ENCODE measurements around the gene HRH3.

The HRH3 gene

DNA sequence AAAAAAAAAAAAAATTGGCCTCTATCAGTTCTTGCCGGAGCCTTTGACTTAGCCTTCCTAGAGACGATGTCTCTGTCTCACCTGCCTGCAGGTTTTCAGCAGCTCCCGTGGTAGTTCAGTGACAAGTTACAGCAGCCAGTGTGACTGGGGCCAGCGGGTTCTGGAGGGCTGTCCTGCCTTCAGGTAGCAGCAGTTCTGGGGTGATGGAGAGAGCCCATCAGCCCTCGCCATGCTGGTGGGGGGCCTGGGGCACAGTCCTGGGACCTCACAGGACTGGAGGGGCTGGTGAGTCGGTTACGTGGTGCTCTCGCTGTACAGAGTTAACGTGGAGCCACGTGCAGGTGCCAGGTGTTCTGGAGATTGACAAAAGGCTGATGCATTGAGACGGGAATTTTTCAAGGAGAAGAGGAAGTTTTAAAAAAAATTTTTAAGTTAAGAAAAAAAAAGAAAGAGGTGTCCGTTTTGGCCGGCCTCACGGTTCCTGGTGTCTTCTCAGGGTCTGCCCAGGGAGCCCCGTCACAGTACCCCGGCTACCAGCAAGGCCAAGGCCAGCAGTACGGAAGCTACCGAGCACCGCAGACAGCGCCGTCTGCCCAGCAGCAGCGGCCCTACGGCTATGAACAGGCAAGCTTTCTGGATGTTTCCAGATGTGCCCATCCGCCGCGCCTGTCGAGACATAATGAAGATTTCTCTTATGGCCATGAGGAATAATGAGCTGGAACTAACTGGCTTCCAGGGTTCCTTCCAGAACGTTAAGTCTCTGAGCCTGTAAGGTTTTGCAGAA is 45.9 kb downstream of the HRH3 start:
- DNase-seq, result no peak

DNA sequence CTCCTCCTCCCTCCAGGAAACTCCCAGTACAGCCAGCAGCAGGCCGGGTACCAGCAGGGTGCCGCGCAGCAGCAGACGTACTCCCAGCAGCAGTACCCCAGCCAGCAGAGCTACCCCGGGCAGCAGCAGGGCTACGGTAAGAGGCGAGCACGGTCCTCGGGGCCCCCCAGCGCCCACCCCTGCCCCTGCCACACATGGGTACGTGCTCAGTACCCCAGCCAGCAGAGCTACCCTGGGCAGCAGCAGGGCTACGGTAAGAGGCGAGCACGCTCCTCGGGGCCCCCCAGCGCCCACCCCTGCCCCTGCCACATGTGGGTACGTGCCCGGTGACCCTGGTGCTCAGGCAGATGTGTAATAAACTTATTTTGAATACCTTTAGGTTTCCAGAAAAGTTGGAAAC is 47.4 kb downstream of the HRH3 start:
- DNase-seq, result no peak

DNA sequence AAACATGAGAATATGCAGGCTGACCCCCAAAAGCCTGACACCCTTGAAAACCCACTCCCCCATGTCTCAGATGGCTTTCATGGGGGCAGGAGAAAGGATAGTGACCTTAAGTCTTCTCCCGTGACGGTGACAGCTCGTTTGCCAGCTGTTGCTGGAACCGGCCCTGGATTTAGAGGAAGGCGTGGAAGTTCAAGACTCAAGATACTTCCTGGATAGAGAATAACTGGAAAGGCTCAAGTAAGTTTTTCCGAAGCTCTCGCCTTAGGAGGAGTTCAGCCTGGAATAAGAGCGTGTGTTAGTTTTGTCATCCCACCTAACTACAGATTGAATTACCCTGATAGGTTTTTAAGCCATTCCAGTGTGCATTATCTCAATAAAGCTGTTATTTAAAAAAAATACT is 48.8 kb downstream of the HRH3 start:
- DNase-seq, result no peak

DNA sequence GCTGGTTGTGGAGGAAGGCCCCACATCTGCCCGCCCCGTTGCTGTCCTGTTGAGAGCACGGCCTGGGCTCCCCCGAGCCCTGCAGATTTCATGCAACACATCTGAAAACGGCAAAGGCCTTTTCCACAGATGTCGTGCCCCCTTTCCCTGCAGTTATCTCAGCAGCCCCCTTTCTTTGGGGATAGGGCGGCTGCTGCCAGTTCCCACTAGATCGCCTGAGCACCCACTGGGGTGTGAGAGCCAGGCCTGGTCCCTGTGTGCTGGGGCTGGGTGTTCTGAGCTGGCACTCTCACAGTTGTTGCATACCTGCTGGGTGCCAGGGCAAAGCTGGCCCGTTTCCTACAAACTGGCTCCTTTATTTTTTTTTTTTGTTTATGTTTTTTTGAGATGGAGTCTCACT is 49.5 kb downstream of the HRH3 start:
- no peak for DNase-seq

DNA sequence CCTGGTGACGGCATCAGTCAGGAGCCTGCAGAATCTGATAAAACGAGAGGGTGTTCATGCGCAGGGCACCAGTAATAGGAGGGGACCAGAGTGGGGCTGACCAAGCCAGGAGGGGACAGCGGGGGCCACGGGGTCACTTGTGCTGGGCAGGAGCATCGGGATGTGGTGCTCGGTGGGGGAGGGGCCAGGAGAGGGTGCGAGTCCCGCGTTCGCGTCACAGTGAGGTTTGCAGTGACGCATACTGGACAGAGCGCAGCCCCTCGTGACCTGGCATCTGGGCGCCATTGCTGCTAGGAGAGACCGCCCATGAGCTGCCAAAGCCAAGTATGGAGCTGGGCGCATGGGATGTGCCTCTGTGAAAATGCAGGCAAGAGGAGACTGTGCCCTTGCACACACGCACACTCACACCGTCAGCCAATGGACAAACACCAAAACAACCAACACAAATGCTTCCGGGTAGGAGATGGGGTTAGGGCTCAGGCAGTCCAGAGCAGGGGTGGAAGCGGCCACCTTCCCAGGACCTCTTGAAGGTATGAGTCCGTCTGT is 51.1 kb downstream of the HRH3 start:
- no peak for DNase-seq

DNA sequence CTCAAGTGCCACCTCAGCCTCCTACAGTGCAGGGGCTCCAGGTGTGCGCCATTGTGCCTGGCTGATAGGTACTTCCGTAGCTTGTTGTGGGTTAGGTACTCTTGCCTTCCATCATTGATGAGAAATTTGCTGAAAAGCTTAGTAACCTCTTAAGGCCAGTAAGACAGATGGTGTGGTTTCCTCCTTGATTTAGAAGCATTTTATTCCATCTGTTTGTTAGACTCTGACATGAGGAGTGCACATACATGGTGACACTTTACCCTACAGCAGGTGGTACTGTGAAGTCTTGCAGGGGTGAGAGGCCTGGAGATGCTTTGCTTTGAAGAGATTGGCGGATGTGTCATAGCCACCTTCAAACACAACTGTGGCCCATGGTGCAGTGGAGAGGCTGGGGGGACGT is 52.0 kb downstream of the HRH3 start:
- DNase-seq, result no peak

DNA sequence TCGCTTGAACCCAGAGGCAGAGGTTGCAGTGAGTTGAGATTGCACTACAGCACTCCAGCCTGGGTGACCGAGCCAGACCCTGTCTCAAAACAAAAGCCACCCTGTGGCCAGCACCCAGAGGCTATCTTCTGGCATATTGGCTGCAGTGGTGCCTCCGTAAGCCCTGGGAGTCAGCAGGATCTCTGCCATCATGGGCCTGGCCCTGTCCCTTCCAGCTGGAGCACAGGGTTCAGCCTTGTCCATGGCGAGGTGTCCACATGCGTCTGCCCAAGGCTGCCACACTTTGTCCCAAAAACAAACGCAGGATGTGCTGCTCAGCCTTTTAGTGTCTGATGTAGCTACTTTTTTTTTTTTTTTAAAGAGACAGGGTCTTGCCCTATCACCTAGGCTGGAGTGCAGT is 52.6 kb downstream of the HRH3 start:
- no peak for DNase-seq

DNA sequence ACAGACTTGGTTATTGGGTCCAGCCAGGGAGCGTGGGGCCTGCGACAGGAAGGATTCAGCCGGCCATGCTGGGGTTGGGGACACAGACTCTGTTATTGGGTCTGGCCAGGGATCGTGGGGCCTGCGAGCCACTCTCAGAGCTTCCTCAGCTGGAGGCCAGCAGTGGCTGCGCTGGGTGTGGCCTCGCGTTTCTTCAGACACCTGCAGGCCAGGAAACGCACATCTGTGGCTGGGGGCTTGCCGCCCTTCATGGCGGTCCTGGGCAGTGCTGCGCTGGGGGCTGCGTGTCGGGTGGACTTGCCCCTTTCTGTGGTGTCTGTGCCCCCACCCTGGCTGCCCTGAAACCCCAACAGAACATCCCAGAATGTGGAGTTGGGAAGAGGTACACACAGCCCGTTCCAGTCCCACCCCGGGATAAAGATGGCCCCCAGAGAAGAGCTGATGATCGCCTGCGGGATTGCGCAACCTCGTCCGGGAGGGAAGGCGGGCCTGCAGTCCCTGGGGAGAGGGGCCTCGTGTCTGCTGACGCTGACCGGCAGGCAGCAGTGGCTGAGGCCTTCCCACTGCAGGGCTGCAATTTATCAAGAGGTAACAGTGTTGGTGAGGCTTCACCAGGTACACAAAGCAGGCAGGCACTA is 54.2 kb downstream of the HRH3 start:
- DNase-seq, result no peak

Measured in 8988T (cell line).